GM12874 (cell line): ENCODE data around the gene CYSRT1.

ENCODE experiments used
- TF ChIP-seq, protein P1 (sequence below): IDR thresholded peaks from 2 replicates; pipeline ENCODE4 v1.5.1; 2011; ENCODE audit warnings: low read depth, mild to moderate bottlenecking, control low read depth, low read length, moderate library complexity; ENCODE audit not compliant: insufficient read depth

CYSRT1 gene

DNA sequence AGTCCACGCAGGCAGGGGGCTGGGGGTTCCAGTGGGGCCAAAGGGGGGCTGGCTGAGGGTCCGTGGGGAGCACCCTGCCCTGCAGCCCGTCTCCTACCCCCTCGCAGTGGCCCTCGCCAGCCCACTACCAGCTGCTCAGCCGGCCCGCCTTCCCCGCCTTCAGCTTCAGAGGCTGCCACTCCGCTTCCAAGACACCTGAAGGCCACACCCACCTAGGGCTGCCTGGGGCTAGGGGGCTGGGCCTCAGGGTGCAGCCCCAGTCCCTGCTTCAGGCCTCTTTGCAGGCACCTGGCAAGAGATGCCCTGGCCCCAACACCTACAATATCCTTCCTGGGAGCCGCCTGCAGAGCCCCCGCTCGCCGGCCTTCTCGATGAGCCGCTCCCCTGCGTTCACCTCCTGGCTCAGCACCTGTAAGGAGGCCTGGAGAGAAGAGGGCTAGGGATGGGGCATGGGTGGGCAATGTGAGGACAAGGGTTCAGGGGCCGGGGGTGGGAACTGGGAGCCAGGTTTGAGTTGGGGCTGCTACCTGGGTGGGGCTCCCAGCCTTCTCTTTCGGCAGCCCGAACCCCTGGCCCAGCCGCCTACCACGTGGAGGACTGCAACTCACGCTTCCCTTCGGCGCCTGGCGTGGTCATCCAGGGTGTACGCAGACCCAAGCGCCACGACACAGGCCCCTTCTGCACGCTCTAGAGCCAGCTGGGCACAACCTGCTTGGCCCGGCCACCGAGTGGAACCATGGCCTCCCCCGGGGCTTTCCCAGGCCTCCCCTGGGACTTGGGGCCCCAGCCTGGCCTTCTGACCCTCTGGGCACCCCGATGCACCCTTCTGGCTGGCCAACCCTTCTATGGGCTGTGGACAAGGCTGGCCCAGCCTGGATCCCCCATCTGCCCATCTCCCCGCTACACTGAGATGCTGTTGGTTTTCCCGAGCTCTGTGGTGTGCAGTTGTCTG is 27.9 kb downstream of the CYSRT1 start:
- TF ChIP-seq, protein P1, sequence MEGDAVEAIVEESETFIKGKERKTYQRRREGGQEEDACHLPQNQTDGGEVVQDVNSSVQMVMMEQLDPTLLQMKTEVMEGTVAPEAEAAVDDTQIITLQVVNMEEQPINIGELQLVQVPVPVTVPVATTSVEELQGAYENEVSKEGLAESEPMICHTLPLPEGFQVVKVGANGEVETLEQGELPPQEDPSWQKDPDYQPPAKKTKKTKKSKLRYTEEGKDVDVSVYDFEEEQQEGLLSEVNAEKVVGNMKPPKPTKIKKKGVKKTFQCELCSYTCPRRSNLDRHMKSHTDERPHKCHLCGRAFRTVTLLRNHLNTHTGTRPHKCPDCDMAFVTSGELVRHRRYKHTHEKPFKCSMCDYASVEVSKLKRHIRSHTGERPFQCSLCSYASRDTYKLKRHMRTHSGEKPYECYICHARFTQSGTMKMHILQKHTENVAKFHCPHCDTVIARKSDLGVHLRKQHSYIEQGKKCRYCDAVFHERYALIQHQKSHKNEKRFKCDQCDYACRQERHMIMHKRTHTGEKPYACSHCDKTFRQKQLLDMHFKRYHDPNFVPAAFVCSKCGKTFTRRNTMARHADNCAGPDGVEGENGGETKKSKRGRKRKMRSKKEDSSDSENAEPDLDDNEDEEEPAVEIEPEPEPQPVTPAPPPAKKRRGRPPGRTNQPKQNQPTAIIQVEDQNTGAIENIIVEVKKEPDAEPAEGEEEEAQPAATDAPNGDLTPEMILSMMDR: no peak

DNA sequence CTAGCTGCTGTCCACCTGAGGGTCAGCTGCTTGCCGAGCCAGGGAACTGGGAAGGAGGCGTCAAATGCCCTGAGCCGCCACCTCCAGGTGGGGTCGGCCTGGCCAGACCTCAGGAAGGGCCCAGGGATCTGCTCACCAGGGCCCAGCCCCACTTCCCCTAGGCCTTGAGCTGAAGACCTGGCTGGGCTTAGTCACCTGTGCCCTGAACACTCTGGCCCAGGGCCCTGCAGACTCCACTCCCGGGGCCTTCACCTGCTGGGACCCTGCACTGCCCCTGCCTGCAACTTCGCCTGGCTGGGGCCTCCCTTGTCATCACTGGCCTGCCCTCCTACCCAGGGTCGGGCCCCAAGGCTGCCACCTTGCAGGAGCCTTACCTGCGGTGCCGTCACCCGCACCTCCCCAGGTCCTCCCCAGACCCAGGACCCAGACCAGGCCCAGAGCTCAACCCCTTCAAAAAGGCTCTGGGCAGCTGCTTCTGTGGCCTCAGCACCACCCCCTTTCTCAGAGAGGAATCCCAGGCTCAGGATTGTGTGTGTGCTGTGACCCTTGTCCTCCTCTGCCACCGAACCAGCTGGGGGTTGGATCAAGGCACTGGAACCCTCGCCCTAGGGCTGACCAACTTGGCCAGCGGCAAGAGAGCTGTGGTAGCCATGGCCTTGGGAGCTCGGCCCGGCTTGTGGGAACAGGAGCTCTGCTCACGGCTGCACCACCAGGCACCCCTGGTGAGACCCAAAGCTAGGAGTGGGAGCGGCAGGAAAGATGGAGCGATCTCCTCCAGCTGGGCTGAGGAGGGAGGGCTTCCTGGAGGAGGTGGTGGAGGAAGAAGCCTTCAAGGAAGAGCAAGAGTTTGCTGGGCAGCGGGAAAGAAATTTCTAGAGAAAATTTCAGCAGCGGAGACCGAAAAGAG is 29.0 kb downstream of the CYSRT1 start:
- TF ChIP-seq, protein P1: no peak

DNA sequence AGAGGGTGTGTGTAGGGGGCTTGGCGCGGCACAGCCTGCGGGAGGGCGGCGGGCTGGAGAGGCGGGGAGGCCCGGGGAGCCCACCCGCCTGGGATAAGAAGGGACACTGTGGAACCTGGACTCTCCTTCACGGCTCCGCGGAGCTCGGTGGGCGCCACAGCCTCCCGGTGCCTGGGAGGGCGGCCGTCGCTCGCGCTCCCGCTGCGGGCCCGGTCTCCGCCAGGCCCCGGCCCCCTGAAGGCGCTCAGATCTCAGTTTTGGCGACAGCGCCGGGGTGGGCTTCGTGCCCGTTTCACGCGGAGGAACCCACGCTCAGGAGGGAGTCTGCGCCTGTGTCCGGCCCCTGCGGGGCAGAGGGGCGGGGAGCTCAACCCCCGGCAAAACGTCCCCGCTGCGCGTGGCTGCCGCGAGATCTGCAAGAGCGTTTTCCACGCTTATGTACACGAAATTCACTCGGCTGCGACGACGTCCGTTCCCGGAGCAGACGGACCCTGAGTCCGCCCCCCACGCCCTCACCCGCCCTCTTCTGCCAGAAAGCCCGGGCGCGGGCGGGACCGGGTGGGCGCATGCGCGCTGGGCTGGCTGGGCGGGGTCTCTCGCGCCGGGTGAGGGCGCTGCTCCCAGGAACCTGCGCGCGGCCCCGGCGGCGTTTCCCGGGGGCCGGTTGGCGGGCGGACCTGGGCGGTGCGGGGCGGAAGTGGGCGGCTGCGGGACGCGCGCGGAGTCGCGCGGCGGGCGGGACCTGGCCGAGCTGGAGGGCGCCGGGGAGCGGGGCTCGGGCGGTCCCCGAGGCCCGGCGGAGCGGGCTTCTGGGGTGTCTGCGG is 29.9 kb downstream of the CYSRT1 start, which contains the start of gene NELFB:
Gene NELFB, plus strand, starts transcription at position 704 of the 824 bp plus-strand sequence.
- TF ChIP-seq, protein P1: no peak

DNA sequence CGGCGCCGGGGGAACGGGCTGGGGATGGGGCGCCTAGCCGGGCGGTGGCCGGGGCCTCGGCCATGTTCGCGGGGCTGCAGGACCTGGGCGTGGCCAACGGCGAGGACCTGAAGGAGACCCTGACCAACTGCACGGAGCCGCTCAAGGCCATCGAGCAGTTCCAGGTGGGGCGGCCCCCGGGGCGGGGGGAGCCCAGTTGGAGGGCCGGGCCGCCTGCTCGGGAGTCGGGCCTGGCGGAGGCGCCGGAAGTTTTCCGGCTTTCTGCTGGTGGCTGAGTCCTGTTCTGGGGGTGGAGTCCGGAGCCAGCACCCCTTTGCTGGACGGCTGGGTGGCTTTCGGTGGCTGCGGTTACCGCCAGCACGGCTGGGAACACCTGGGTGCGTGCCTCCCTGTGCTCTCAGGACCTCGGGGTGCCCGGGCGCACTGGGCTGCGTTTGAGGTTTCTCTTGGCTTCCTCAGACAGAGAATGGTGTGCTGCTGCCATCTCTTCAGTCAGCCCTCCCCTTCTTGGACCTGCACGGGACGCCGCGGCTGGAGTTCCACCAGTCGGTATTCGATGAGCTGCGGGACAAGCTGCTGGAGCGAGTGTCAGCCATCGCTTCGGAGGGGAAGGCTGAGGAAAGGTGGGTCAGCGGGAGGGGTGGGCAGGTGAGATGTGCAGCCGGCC is 30.6 kb downstream of the CYSRT1 start:
- TF ChIP-seq, protein P1: no peak

DNA sequence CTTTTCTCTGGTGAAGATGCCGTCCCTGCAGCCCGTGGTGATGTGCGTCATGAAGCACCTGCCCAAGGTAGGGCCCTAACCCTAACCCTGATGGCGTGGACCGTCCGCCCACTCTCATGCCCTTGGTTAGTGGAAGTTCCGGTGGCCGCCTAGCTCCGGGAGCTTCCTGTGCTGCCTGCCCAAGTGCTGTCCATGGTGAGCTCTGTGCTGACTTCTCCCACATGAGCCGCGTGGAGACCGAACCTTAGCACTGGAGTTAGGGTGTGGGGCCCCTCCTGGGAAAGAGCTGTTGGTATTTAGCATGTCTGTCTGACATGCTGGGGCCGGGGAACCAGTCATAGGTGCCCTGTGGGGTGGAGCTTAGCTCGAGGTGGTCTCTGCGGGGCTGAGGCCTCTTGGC is 31.4 kb downstream of the CYSRT1 start:
- TF ChIP-seq, protein P1: no peak

DNA sequence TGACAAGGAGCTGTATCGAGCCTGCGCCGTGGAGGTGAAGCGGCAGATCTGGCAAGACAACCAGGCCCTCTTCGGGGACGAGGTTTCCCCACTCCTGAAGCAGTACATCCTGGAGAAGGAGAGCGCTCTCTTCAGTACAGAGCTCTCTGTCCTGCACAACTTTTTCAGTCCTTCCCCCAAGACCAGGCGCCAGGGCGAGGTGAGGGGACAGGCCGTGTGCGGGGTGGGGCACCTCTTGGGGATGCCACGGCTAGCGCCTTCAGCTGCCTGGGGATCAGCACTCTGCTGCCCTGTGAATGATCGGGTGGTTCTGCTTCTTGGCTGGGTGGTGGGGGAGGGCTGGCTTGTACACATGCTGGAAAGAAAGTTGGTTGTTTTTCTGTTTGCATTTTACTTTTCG is 31.9 kb downstream of the CYSRT1 start:
- TF ChIP-seq, protein P1: no peak
